Peyer's patch (tissue), 4 donors: Measurements from ENCODE around the gene SPPL3.

Experiments
- CTCF ChIP-seq, 6 experiments: fragments of 450-650 bp in 4 of 6; fragments of 200-600 bp in 2 of 6; sonication (generic) in 1 of 6; IDR thresholded peaks; one replicate each; pipeline ENCODE4 v1.5.1; 2017 to 2019; ENCODE audit warnings: antibody characterized with exemption in 6 of 6, mild to moderate bottlenecking in 3 of 6, moderate library complexity in 1 of 6
- POLR2A ChIP-seq, 2 donors: fragments of 450-650 bp; IDR thresholded peaks; one replicate each; pipeline ENCODE4 v1.5.1; 2017; ENCODE audit warnings: antibody characterized with exemption in 2 of 2, mild to moderate bottlenecking in 2 of 2, moderate library complexity in 2 of 2

- no peak for TF ChIP-seq CTCF (IDR thresholded peaks at IDR 0.05)
- no peak for TF ChIP-seq POLR2A (IDR thresholded peaks at IDR 0.05)
Observed at GRCh38 chr12:120738252-120739030, 165.7 kb downstream of the SPPL3 start.
